ENCODE data around the gene ACTR1B.

Gene ACTR1B

GRCh38 chr2:97660775-97661389 is 3.0 kb downstream of the ACTR1B start:
- TF ChIP-seq JUND (IDR thresholded peaks at IDR 0.05; ENCODE audit: low read depth) = no peak
- in situ Hi-C loops (cut with HindIII; ENCODE audit: low pct_unique_long_range_greater_than_20kb, low sequenced_read_pairs) = no loop called here
- DNase-seq (ENCODE audit: low read depth in 1 of 2, low spot score in 1 of 2) = no peak

GRCh38 chr2:97660044-97660774 is 3.6 kb downstream of the ACTR1B start:
- DNase-seq (ENCODE audit: low read depth in 1 of 2, low spot score in 1 of 2) = no peak
- in situ Hi-C loops (cut with HindIII; ENCODE audit: low pct_unique_long_range_greater_than_20kb, low sequenced_read_pairs) = no loop called here
- TF ChIP-seq JUND (IDR thresholded peaks at IDR 0.05; ENCODE audit: low read depth) = no peak

DNA sequence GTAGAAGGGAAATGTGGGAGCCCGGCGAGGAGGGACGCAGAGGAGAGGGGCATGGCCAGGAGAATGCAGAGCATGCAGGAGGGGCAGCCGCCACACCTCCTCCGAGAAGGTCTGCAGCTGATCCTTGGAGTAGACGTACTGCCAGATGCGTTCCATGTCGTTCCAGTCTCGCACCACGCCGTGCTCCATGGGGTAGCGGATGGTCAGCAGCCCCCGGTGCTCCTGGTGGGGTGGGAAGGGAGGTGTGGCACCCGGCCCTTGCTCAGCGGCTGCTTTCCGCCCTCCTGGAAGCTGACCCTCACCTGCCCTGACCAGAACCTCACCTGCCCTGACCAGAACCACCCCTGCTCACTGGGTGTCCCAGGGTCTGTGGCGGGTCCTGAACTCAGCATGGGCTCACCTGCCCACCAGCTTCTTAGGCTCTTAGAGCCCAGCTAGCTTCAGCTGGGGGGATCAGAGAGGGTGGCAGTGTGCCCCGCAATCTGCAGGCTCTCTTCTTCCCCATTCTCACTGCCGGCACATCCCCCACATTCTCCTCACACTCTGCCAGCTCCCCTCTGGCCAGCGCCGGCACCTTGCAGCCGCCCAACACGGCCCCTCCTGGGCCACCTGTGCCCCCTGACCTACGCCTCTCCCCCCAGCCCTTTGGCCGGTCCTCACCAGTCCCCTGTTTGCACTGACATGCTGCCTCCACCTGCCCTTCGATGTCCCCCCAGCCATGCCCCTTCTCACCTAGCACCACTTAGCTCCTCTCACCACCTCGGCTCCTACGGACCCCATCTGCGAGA is 4.4 kb downstream of the ACTR1B start:
- TF ChIP-seq JUND (IDR thresholded peaks at IDR 0.05; ENCODE audit: low read depth) = no peak
- DNase-seq (ENCODE audit: low read depth in 1 of 2, low spot score in 1 of 2) = no peak
- in situ Hi-C loops (cut with HindIII; ENCODE audit: low pct_unique_long_range_greater_than_20kb, low sequenced_read_pairs) = no loop called here

- TF ChIP-seq JUND (IDR thresholded peaks at IDR 0.05; ENCODE audit: low read depth) = no peak
- in situ Hi-C loops (cut with HindIII; ENCODE audit: low pct_unique_long_range_greater_than_20kb, low sequenced_read_pairs) = no loop called here
- DNase-seq (ENCODE audit: low read depth in 1 of 2, low spot score in 1 of 2) = no peak
Measured at GRCh38 chr2:97658691-97659157, 5.1 kb downstream of the ACTR1B start.

- in situ Hi-C loops (cut with HindIII; ENCODE audit: low pct_unique_long_range_greater_than_20kb, low sequenced_read_pairs) = no loop called here
- TF ChIP-seq JUND (IDR thresholded peaks at IDR 0.05; ENCODE audit: low read depth) = no peak
- DNase-seq (ENCODE audit: low read depth in 1 of 2, low spot score in 1 of 2) = no peak
Measured at GRCh38 chr2:97657986-97658690, 5.7 kb downstream of the ACTR1B start.

GRCh38 chr2:97656905-97657587 is 6.8 kb downstream of the ACTR1B start:
- in situ Hi-C loops (cut with HindIII; ENCODE audit: low pct_unique_long_range_greater_than_20kb, low sequenced_read_pairs) = no loop called here
- DNase-seq (ENCODE audit: low read depth in 1 of 2, low spot score in 1 of 2) = no peak
- no peak for TF ChIP-seq JUND (IDR thresholded peaks at IDR 0.05; ENCODE audit: low read depth)

DNA sequence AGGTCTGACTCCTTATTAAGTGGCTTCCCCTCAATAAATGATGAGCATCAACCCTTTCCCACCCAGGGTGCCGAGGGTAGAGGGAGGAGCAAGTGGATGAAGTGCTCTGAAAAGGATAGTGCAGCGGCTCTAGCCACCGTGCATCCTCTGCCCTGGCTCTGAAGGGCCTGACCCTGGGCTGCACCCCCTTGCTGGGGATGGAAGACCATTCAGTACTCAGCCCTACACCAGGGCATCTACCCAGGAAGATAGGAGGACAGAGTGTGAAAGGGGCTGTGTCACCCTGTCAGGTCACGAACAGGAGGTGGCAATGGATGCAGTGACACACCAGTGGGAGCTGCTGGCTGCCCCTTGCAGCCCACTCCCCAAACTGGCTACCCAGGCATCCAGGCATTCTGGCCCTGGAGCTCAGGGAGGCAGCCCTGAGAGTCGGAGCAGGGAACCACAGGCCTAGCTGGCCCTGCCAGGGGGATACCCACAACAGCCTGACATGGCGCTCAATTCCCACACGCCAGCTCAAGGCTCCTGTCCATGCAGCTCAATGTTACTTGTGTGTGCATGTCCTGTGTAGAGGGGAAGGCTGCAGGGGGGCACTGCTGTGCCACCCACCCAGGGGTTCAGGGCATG is 7.6 kb downstream of the ACTR1B start:
- in situ Hi-C loops (cut with HindIII; ENCODE audit: low pct_unique_long_range_greater_than_20kb, low sequenced_read_pairs) = no loop called here
- no peak for TF ChIP-seq JUND (IDR thresholded peaks at IDR 0.05; ENCODE audit: low read depth)
- no peak for DNase-seq (ENCODE audit: low read depth in 1 of 2, low spot score in 1 of 2)

DNA sequence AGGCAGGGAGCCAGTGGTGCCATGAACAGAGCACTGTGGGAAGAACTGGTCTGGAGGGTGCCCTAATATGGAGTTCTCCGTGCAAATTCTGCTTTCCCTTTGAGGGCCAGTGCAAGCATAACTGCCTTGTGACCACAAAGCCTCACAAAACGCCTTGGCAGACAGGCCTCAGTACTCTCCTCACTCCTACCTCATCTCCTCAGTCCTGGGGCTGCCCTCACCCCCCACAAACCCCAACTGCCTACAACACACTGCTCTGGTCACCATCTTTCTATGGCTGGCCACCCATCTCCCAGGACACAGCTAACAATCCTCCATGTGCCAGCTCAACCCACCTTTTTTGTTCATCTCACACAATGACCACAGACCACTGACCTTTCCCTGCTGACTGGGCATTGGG is 9.1 kb downstream of the ACTR1B start:
- in situ Hi-C loops (cut with HindIII; ENCODE audit: low pct_unique_long_range_greater_than_20kb, low sequenced_read_pairs) = no loop called here
- TF ChIP-seq JUND (IDR thresholded peaks at IDR 0.05; ENCODE audit: low read depth) = no peak
- no peak for DNase-seq (ENCODE audit: low read depth in 1 of 2, low spot score in 1 of 2)

- no peak for TF ChIP-seq JUND (IDR thresholded peaks at IDR 0.05; ENCODE audit: low read depth)
- in situ Hi-C loops (cut with HindIII; ENCODE audit: low pct_unique_long_range_greater_than_20kb, low sequenced_read_pairs) = no loop called here
- DNase-seq (ENCODE audit: low read depth in 1 of 2, low spot score in 1 of 2) = no peak
Measured at GRCh38 chr2:97654309-97654708, 9.5 kb downstream of the ACTR1B start.

- in situ Hi-C loops (cut with HindIII; ENCODE audit: low pct_unique_long_range_greater_than_20kb, low sequenced_read_pairs) = no loop called here
- no peak for DNase-seq (ENCODE audit: low read depth in 1 of 2, low spot score in 1 of 2)
- TF ChIP-seq JUND (IDR thresholded peaks at IDR 0.05; ENCODE audit: low read depth) = no peak
Measured at GRCh38 chr2:97653874-97654273, 10.0 kb downstream of the ACTR1B start.

- no peak for TF ChIP-seq JUND (IDR thresholded peaks at IDR 0.05; ENCODE audit: low read depth)
- in situ Hi-C loops (cut with HindIII; ENCODE audit: low pct_unique_long_range_greater_than_20kb, low sequenced_read_pairs) = no loop called here
Measured at GRCh38 chr2:97653473-97653872, 10.4 kb downstream of the ACTR1B start.

More at GRCh38 chr2:97653473-97653872, 10.4 kb downstream of the ACTR1B start:
- DNase-seq (ENCODE audit: low read depth in 1 of 2, low spot score in 1 of 2) = no peak

Measured in T47D (cell line).